HepG2 (cell line): ENCODE measurements around the gene CAPZB. TPM values are rescaled to one million over a fixed set of nuclear protein-coding genes. Genes with fewer than 3 reads are reported as not detected.

Experiments used
- ATF7 ChIP-seq, 2 experiments: fragments of 450-650 bp in 1 of 2; sonication (generic) in 1 of 2; formaldehyde crosslinking in 1 of 2; IDR thresholded peaks; 2 replicates each; pipeline versions ENCODE4 v1.4.0 to v1.6.1; 2016 to 2020; ENCODE audit warnings: antibody characterized with exemption in 1 of 2, mild to moderate bottlenecking in 1 of 2, missing genetic modification reagents in 1 of 2
- ELF1 ChIP-seq: sonication (generic); formaldehyde crosslinking; IDR thresholded peaks from 2 replicates; pipeline ENCODE4 v1.4.0; 2020; ENCODE audit warnings: missing genetic modification reagents
- ERF ChIP-seq: IDR thresholded peaks from 2 replicates; pipeline ENCODE4 v1.6.1; 2018; ENCODE audit warnings: missing biosample characterization, missing genetic modification reagents
- JARID2 ChIP-seq: sonication (generic); formaldehyde crosslinking; IDR thresholded peaks from 2 replicates; pipeline ENCODE4 v1.8.1; 2023; ENCODE audit warnings: missing genetic modification reagents, inconsistent platforms; ENCODE audit not compliant: insufficient replicate concordance
- MTF2 ChIP-seq: sonication (generic); formaldehyde crosslinking; IDR thresholded peaks from 2 replicates; pipeline ENCODE4 v1.5.0; 2020; ENCODE audit warnings: missing genetic modification reagents, borderline replicate concordance
- SETDB1 ChIP-seq: sonication (generic); formaldehyde crosslinking; IDR thresholded peaks from 2 replicates; pipeline ENCODE4 v1.5.1; 2020; ENCODE audit warnings: missing genetic modification reagents, mild to moderate bottlenecking, borderline replicate concordance
- SOX5 ChIP-seq: IDR thresholded peaks from 2 replicates; pipeline ENCODE4 v1.6.1; 2016; ENCODE audit warnings: borderline replicate concordance
- THAP7 ChIP-seq: sonication (generic); formaldehyde crosslinking; IDR thresholded peaks from 2 replicates; pipeline ENCODE4 v1.8.1; 2023; ENCODE audit warnings: mild to moderate bottlenecking, missing genetic modification reagents
- WIZ ChIP-seq: sonication (generic); formaldehyde crosslinking; IDR thresholded peaks from 2 replicates; pipeline ENCODE4 v1.5.1; 2020; ENCODE audit warnings: mild to moderate bottlenecking, missing genetic modification reagents
- ZBED4 ChIP-seq: sonication (generic); formaldehyde crosslinking; IDR thresholded peaks from 2 replicates; pipeline ENCODE4 v1.4.0; 2020; ENCODE audit warnings: missing genetic modification reagents, borderline replicate concordance
- ZNF275 ChIP-seq: sonication (generic); formaldehyde crosslinking; IDR thresholded peaks from 2 replicates; pipeline ENCODE4 v1.8.0; 2022; ENCODE audit warnings: missing genetic modification reagents, mild to moderate bottlenecking, inconsistent platforms, borderline replicate concordance
- ZNF552 ChIP-seq: sonication (generic); formaldehyde crosslinking; IDR thresholded peaks from 2 replicates; pipeline ENCODE4 v1.9.0; 2022; ENCODE audit warnings: missing genetic modification reagents, mild to moderate bottlenecking, borderline replicate concordance
- ZNF574 ChIP-seq: sonication (generic); formaldehyde crosslinking; IDR thresholded peaks from 2 replicates; pipeline ENCODE4 v1.4.0; 2020; ENCODE audit warnings: missing genetic modification reagents
- ZNF614 ChIP-seq: IDR thresholded peaks from 2 replicates; pipeline ENCODE4 v1.6.1; 2018; ENCODE audit warnings: missing biosample characterization, missing genetic modification reagents, inconsistent platforms, borderline replicate concordance
- polyA plus RNA-seq, 8 experiments: library from polyadenylated mRNA; depleted of rRNA in 3 of 8; stranded (reverse) in 7 of 8; unstranded in 1 of 8; fragments of >200 nt; fragmentation: Illumina TruSeq in 4 of 8; extraction: Trizol in 4 of 8; gene quantifications; 2 replicates each; pipeline versions ENCODE4 v1.2.1 to v1.2.3, GENCODE V29; 2011 to 2016; ENCODE audit warnings: low read depth in 4 of 8, missing spikeins in 1 of 8, mixed read lengths in 1 of 8; ENCODE audit not compliant: insufficient read depth in 1 of 8
- total RNA-seq, 5 experiments: library from RNA; depleted of rRNA; stranded (reverse); fragments of >200 nt; fragmentation: Illumina TruSeq; extraction: Trizol; gene quantifications; 2 replicates each; pipeline ENCODE4 v1.2.3, GENCODE V29; 2016; ENCODE audit warnings: low read depth in 1 of 5
- TF ChIP-seq, protein P1 (sequence below): sonication (generic); formaldehyde crosslinking; IDR thresholded peaks from 2 replicates; pipeline ENCODE4 v1.4.0; 2020; ENCODE audit warnings: mild to moderate bottlenecking, missing genetic modification reagents
- TF ChIP-seq, protein P2 (sequence below): sonication (generic); formaldehyde crosslinking; IDR thresholded peaks from 2 replicates; pipeline ENCODE4 v1.5.1; 2020; ENCODE audit warnings: missing genetic modification reagents, mild to moderate bottlenecking, borderline replicate concordance

Gene CAPZB
- total and polyA plus RNA-seq, 2 of the 13 experiments (the other 11 are each of a cell fraction or from before 2014, with no cell fraction given): 58.9 to 76.9 TPM

- peak; percentile 90 for TF ChIP-seq ZNF574 (CRISPR knock-in tag)
- TF ChIP-seq SOX5 (CRISPR knock-in tag): peak; percentile 87
- peak; percentile 92 for TF ChIP-seq ERF
- no peak for TF ChIP-seq ZBED4 (CRISPR knock-in tag)
- no peak for TF ChIP-seq JARID2
- peak; percentile 69 for TF ChIP-seq ELF1 (CRISPR knock-in tag)
- TF ChIP-seq ZNF275 (CRISPR knock-in tag): peak; percentile 25; the same call in 1 of the 2 replicates
- TF ChIP-seq, protein P1, sequence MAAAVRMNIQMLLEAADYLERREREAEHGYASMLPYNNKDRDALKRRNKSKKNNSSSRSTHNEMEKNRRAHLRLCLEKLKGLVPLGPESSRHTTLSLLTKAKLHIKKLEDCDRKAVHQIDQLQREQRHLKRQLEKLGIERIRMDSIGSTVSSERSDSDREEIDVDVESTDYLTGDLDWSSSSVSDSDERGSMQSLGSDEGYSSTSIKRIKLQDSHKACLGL: no peak
- no peak for TF ChIP-seq ATF7 (IDR thresholded peaks at IDR 0.05)
- TF ChIP-seq ATF7 (CRISPR knock-in tag; IDR thresholded peaks at IDR 0.05): no peak
- TF ChIP-seq MTF2 (CRISPR knock-in tag): no peak
- no peak for TF ChIP-seq THAP7
- TF ChIP-seq, protein P2, sequence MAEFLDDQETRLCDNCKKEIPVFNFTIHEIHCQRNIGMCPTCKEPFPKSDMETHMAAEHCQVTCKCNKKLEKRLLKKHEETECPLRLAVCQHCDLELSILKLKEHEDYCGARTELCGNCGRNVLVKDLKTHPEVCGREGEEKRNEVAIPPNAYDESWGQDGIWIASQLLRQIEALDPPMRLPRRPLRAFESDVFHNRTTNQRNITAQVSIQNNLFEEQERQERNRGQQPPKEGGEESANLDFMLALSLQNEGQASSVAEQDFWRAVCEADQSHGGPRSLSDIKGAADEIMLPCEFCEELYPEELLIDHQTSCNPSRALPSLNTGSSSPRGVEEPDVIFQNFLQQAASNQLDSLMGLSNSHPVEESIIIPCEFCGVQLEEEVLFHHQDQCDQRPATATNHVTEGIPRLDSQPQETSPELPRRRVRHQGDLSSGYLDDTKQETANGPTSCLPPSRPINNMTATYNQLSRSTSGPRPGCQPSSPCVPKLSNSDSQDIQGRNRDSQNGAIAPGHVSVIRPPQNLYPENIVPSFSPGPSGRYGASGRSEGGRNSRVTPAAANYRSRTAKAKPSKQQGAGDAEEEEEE (CRISPR knock-in tag): no peak
- no peak for TF ChIP-seq ZNF552 (CRISPR knock-in tag)
- no peak for TF ChIP-seq WIZ
- no peak for TF ChIP-seq SETDB1 (CRISPR knock-in tag)
- TF ChIP-seq ZNF614 (CRISPR knock-in tag): peak; percentile 88; the same call in 1 of the 2 replicates
These were observed 39.7 kb downstream of the CAPZB start (continued) for GRCh38 chr1:19445417-19446342.
